Measurements from ENCODE around the gene DNAJB11. TPM values are rescaled to one million over a fixed set of nuclear protein-coding genes. Genes with fewer than 3 reads are reported as not detected.
A peak's percentile ranks its signal among the peaks of the same experiment; 100 is the strongest.

The DNAJB11 gene
- total and polyA plus RNA-seq, 3 experiments from 2014 or later = 48.9 to 65.6 (median 62.7) TPM

GRCh38 chr3:186599142-186599784 lies 28.7 kb downstream of the DNAJB11 start:
- Histone ChIP-seq H3K4me3 (ENCODE audit: low read length) (no peak overlapping the region), H3K9me3 (ENCODE audit: low read length) (no peaks in the 10 kb centered on the region), H3K36me3 (ENCODE audit: insufficient read depth, low read length) (no peaks in the 10 kb centered on the region), H3K27ac (ENCODE audit: low read depth, low read length) (no peak overlapping the region), H3K4me1 (ENCODE audit: insufficient read depth, low read length) (no peaks in the 10 kb centered on the region), H3K27me3 (ENCODE audit: insufficient read depth, low read length, poor library complexity, severe bottlenecking) (no peaks in the 10 kb centered on the region)
- POLR2A ChIA-PET = no interaction called here
- CTCF ChIA-PET = no interaction called here
- no peak for DNase-seq
- no peaks in the 10 kb centered on the region for H3K36me3 Mint-ChIP-seq
- no peaks in the 10 kb centered on the region for H3K9me3 Mint-ChIP-seq
- H3K27ac Mint-ChIP-seq = no peak overlapping the region
- no peaks in the 10 kb centered on the region for H3K4me1 Mint-ChIP-seq
- H3K4me3 Mint-ChIP-seq = no peak overlapping the region
- peaks cover 4% of the 10 kb centered on the region in 2 donors for H3K27me3 Mint-ChIP-seq

- H3K27ac Mint-ChIP-seq = no peak overlapping the region
- POLR2A ChIA-PET = no interaction called here
- CTCF ChIA-PET = no interaction called here
These were observed 29.3 kb downstream of the DNAJB11 start for GRCh38 chr3:186599785-186600166.

DNA sequence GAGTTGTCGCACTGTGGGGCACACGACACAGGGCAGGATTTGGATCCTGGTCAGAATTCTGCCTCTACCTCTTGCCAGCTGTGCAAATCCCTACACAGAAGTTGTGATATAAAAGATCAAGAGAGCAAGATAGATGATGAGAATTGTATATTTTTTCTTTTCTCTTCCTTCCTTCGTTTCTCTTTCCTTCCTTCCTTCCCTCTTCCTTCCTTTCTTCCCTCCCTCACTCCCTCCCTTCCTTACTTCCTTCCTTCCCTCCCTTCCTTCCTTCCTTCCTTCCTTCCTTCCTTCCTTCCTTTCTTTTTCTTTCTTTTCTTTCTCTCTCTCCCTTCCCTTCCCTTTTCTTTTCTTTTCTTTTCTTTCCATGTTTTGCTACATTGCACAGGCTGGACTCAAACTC lies 30.4 kb downstream of the DNAJB11 start:
- H3K9me3 Mint-ChIP-seq = no peaks in the 10 kb centered on the region
- H3K4me3 Mint-ChIP-seq = no peak overlapping the region

More at GRCh38 chr3:186599785-186600166, 29.3 kb downstream of the DNAJB11 start:
- Histone ChIP-seq H3K4me3 (ENCODE audit: low read length) (no peak overlapping the region), H3K36me3 (ENCODE audit: insufficient read depth, low read length) (no peaks in the 10 kb centered on the region), H3K27ac (ENCODE audit: low read depth, low read length) (no peak overlapping the region), H3K27me3 (ENCODE audit: insufficient read depth, low read length, poor library complexity, severe bottlenecking) (no peaks in the 10 kb centered on the region), H3K4me1 (ENCODE audit: insufficient read depth, low read length) (no peaks in the 10 kb centered on the region), H3K9me3 (ENCODE audit: low read length) (no peaks in the 10 kb centered on the region)
- H3K9me3 Mint-ChIP-seq = no peaks in the 10 kb centered on the region
- no peaks in the 10 kb centered on the region for H3K4me1 Mint-ChIP-seq
- H3K27me3 Mint-ChIP-seq = peaks cover 4% of the 10 kb centered on the region in 2 donors
- H3K36me3 Mint-ChIP-seq = no peaks in the 10 kb centered on the region
- no peak for DNase-seq
- H3K4me3 Mint-ChIP-seq = no peak overlapping the region

GRCh38 chr3:186603159-186603558 lies 32.6 kb downstream of the DNAJB11 start:
- H3K4me1 Mint-ChIP-seq = no peaks in the 10 kb centered on the region
- no peaks in the 10 kb centered on the region for H3K4me1 ChIP-seq (ENCODE audit: insufficient read depth, low read length)
- H3K27ac Mint-ChIP-seq = no peak overlapping the region
- no peaks in the 10 kb centered on the region for H3K36me3 ChIP-seq (ENCODE audit: insufficient read depth, low read length)
- no peak overlapping the region for H3K4me3 Mint-ChIP-seq
- no peak overlapping the region for H3K4me3 ChIP-seq (ENCODE audit: low read length)
- CTCF ChIA-PET = interaction anchor here (1.7 to 2.8 kb wide), 3 partner anchors 10 to 14 kb away, joined by 7 to 9 read pairs (median 8); partner anchors contain the start of gene AHSG
- peaks cover 4 to 9% of the 10 kb centered on the region in 2 donors for H3K27me3 Mint-ChIP-seq
- POLR2A ChIA-PET = no interaction called here
- H3K9me3 Mint-ChIP-seq = no peaks in the 10 kb centered on the region
- no peaks in the 10 kb centered on the region for H3K9me3 ChIP-seq (ENCODE audit: low read length)
- H3K36me3 Mint-ChIP-seq = no peaks in the 10 kb centered on the region
- no peaks in the 10 kb centered on the region for H3K27me3 ChIP-seq (ENCODE audit: insufficient read depth, low read length, poor library complexity, severe bottlenecking)
- DNase-seq = no peak
- no peak overlapping the region for H3K27ac ChIP-seq (ENCODE audit: low read depth, low read length)

More for the DNA sequence above, 30.4 kb downstream of the DNAJB11 start:
- H3K27me3 Mint-ChIP-seq = peaks cover 4 to 10% of the 10 kb centered on the region in 2 donors
- Histone ChIP-seq H3K9me3 (ENCODE audit: low read length) (no peaks in the 10 kb centered on the region), H3K36me3 (ENCODE audit: insufficient read depth, low read length) (no peaks in the 10 kb centered on the region), H3K4me3 (ENCODE audit: low read length) (no peak overlapping the region), H3K27me3 (ENCODE audit: insufficient read depth, low read length, poor library complexity, severe bottlenecking) (no peaks in the 10 kb centered on the region), H3K4me1 (ENCODE audit: insufficient read depth, low read length) (no peaks in the 10 kb centered on the region), H3K27ac (ENCODE audit: low read depth, low read length) (no peak overlapping the region)
- CTCF ChIA-PET = interaction anchor here (1.3 kb wide), 1 partner anchor 16 kb away, joined by 5 read pairs; no protein-coding TSS in a partner anchor
- no peaks in the 10 kb centered on the region for H3K36me3 Mint-ChIP-seq
- peak overlapping the region in 1 of 8 donors; percentile 22 for H3K27ac Mint-ChIP-seq
- no peak for DNase-seq
- POLR2A ChIA-PET = no interaction called here
- H3K4me1 Mint-ChIP-seq = no peaks in the 10 kb centered on the region

GRCh38 chr3:186605078-186605477 lies 34.6 kb downstream of the DNAJB11 start:
- no peak for DNase-seq
- Mint-ChIP-seq H3K27ac (no peak overlapping the region), H3K36me3 (no peaks in the 10 kb centered on the region), H3K4me3 (no peak overlapping the region), H3K9me3 (no peaks in the 10 kb centered on the region), H3K4me1 (no peaks in the 10 kb centered on the region), H3K27me3 (peaks cover 0 to 5% of the 10 kb centered on the region in 2 donors)
- Histone ChIP-seq H3K4me3 (ENCODE audit: low read length) (no peak overlapping the region), H3K4me1 (ENCODE audit: insufficient read depth, low read length) (no peaks in the 10 kb centered on the region), H3K9me3 (ENCODE audit: low read length) (no peaks in the 10 kb centered on the region), H3K27me3 (ENCODE audit: insufficient read depth, low read length, poor library complexity, severe bottlenecking) (no peaks in the 10 kb centered on the region), H3K36me3 (ENCODE audit: insufficient read depth, low read length) (no peaks in the 10 kb centered on the region), H3K27ac (ENCODE audit: low read depth, low read length) (no peak overlapping the region)
- ChIA-PET POLR2A (no interaction called here), CTCF (no interaction called here)

- H3K27me3 ChIP-seq (ENCODE audit: insufficient read depth, low read length, poor library complexity, severe bottlenecking) = no peaks in the 10 kb centered on the region
- ChIA-PET POLR2A (no interaction called here), CTCF (no interaction called here)
- Mint-ChIP-seq H3K27ac (no peak overlapping the region), H3K36me3 (no peaks in the 10 kb centered on the region), H3K4me3 (no peak overlapping the region), H3K27me3 (peaks cover 0 to 5% of the 10 kb centered on the region in 2 donors), H3K9me3 (no peaks in the 10 kb centered on the region), H3K4me1 (no peaks in the 10 kb centered on the region)
- H3K27ac ChIP-seq (ENCODE audit: low read depth, low read length) = no peak overlapping the region
- H3K36me3 ChIP-seq (ENCODE audit: insufficient read depth, low read length) = no peaks in the 10 kb centered on the region
- H3K9me3 ChIP-seq (ENCODE audit: low read length) = no peaks in the 10 kb centered on the region
- no peak for DNase-seq
- no peaks in the 10 kb centered on the region for H3K4me1 ChIP-seq (ENCODE audit: insufficient read depth, low read length)
- H3K4me3 ChIP-seq (ENCODE audit: low read length) = no peak overlapping the region
These were observed 35.3 kb downstream of the DNAJB11 start for GRCh38 chr3:186605561-186606545.

GRCh38 chr3:186608624-186609215 lies 38.2 kb downstream of the DNAJB11 start:
- Mint-ChIP-seq H3K4me3 (no peak overlapping the region), H3K4me1 (no peaks in the 10 kb centered on the region), H3K27me3 (peaks cover 10 to 18% of the 10 kb centered on the region in 2 donors), H3K9me3 (no peaks in the 10 kb centered on the region), H3K36me3 (no peaks in the 10 kb centered on the region), H3K27ac (no peak overlapping the region)
- CTCF ChIA-PET = interaction anchor here (1.3 to 2.6 kb wide), 2 partner anchors 8 to 212 kb away, joined by 5 to 21 read pairs; no protein-coding TSS in a partner anchor
- no peak for DNase-seq
- H3K27ac ChIP-seq (ENCODE audit: low read depth, low read length) = no peak overlapping the region
- POLR2A ChIA-PET = no interaction called here
- H3K36me3 ChIP-seq (ENCODE audit: insufficient read depth, low read length) = no peaks in the 10 kb centered on the region
- H3K4me1 ChIP-seq (ENCODE audit: insufficient read depth, low read length) = no peaks in the 10 kb centered on the region
- H3K4me3 ChIP-seq (ENCODE audit: low read length) = no peak overlapping the region
- peaks cover 5% of the 10 kb centered on the region for H3K27me3 ChIP-seq (ENCODE audit: insufficient read depth, low read length, poor library complexity, severe bottlenecking)
- H3K9me3 ChIP-seq (ENCODE audit: low read length) = no peaks in the 10 kb centered on the region
